ENCODE data around the gene PCDHGA3.
"Not testable (repeated sequence)": the region's sequence is repeated elsewhere in the genome, so short reads cannot be mapped to it uniquely, and the experiment has no call there.

The PCDHGA3 gene

GRCh38 chr5:141343242-141343952 is at the start of gene PCDHGA3:
Gene PCDHGA3, plus strand, starts transcription at chr5:141343829. Its CDS starts 205 bp downstream, at chr5:141344034.
- no peak for DNase-seq

- DNase-seq: no peak
Measured at GRCh38 chr5:141298376-141298775, 45.3 kb upstream of the PCDHGA3 start.

GRCh38 chr5:141303756-141304155 is 39.9 kb upstream of the PCDHGA3 start, which contains the start of gene SLC25A2:
Gene SLC25A2, minus strand, starts transcription at chr5:141304049. Its CDS starts 184 bp downstream, at chr5:141303865.
- DNase-seq: no peak

- no peak for DNase-seq
Measured at GRCh38 chr5:141306630-141307029, 37.0 kb upstream of the PCDHGA3 start.

- DNase-seq: no peak
Measured at GRCh38 chr5:141313711-141314110, 29.9 kb upstream of the PCDHGA3 start.

GRCh38 chr5:141316963-141317362 is 26.7 kb upstream of the PCDHGA3 start:
- DNase-seq: not testable (repeated sequence)

GRCh38 chr5:141319202-141319601 is 24.4 kb upstream of the PCDHGA3 start:
- DNase-seq: no peak

GRCh38 chr5:141319699-141320098 is 23.9 kb upstream of the PCDHGA3 start:
- no peak for DNase-seq

- peak; percentile 93 for DNase-seq
Measured at GRCh38 chr5:141320225-141321169, 23.1 kb upstream of the PCDHGA3 start, which contains the start of gene TAF7. Gene TAF7, minus strand, starts transcription at chr5:141320784. Its CDS starts 740 bp downstream, at chr5:141320044.

GRCh38 chr5:141322261-141322660 is 21.4 kb upstream of the PCDHGA3 start:
- no peak for DNase-seq

GRCh38 chr5:141326088-141326854 is 17.4 kb upstream of the PCDHGA3 start:
- peak; percentile 39 for DNase-seq

- DNase-seq: no peak
Measured at GRCh38 chr5:141328231-141328630, 15.4 kb upstream of the PCDHGA3 start.

GRCh38 chr5:141330299-141331080 is 13.1 kb upstream of the PCDHGA3 start, which contains the start of gene PCDHGA1:
Gene PCDHGA1, plus strand, starts transcription at chr5:141330514.
- DNase-seq: no peak

GRCh38 chr5:141332571-141332970 is 11.1 kb upstream of the PCDHGA3 start:
- DNase-seq: not testable (repeated sequence)

- no peak for DNase-seq
Measured at GRCh38 chr5:141338538-141339306, 4.9 kb upstream of the PCDHGA3 start, which contains the start of gene PCDHGA2. Gene PCDHGA2, plus strand, starts transcription at chr5:141338760.

- DNase-seq: not testable (repeated sequence)
Measured at GRCh38 chr5:141340781-141341354, 2.8 kb upstream of the PCDHGA3 start.

- DNase-seq: no peak
Measured at GRCh38 chr5:141342773-141343172, 856 bp upstream of the PCDHGA3 start.

- DNase-seq: no peak
Measured at GRCh38 chr5:141343953-141344463, 379 bp downstream of the PCDHGA3 start.

GRCh38 chr5:141345327-141345726 is 1.7 kb downstream of the PCDHGA3 start:
- DNase-seq: no peak

- not testable (repeated sequence) for DNase-seq
Measured at GRCh38 chr5:141346017-141346416, 2.4 kb downstream of the PCDHGA3 start.
